Mesendoderm (in vitro differentiated cells): ENCODE results near the gene SHANK1.

Source experiments
- DNase-seq: peaks from one replicate; pipeline ENCODE4 v3.0.0; 2013
- H2AK5ac ChIP-seq: 2 replicates; pipeline ENCODE4 v1.6.1; 2013; ENCODE audit warnings: low read length, inconsistent platforms
- H2BK120ac ChIP-seq: 2 replicates; pipeline ENCODE4 v1.6.1; 2013; ENCODE audit warnings: low read depth, mild to moderate bottlenecking, low read length, moderate library complexity, mixed read lengths
- H2BK15ac ChIP-seq: replicated peaks from 2 replicates; pipeline ENCODE4 v1.6.1; 2013; ENCODE audit warnings: low read depth, mild to moderate bottlenecking, moderate library complexity
- H2BK5ac ChIP-seq: 2 replicates; pipeline ENCODE4 v1.6.1; 2013; ENCODE audit warnings: low read length, inconsistent platforms
- H3K18ac ChIP-seq: 2 replicates; pipeline ENCODE4 v1.6.1; 2013; ENCODE audit warnings: mild to moderate bottlenecking, low read length, mixed read lengths
- H3K23ac ChIP-seq: one replicate; pipeline ENCODE4 v1.6.1; 2013; ENCODE audit warnings: low read length
- H3K27ac ChIP-seq: 2 replicates; pipeline ENCODE4 v1.5.1; 2013; ENCODE audit warnings: low read depth, mild to moderate bottlenecking, inconsistent platforms, low read length, moderate library complexity
- H3K27me3 ChIP-seq: 2 replicates; pipeline ENCODE4 v1.6.1; 2013; ENCODE audit warnings: low read length, control low read depth, mild to moderate bottlenecking, inconsistent platforms; ENCODE audit not compliant: insufficient read depth, poor library complexity
- H3K36me3 ChIP-seq: 2 replicates; pipeline ENCODE4 v1.6.1; 2013; ENCODE audit warnings: low read length, inconsistent platforms; ENCODE audit not compliant: control insufficient read depth, insufficient read depth
- H3K4ac ChIP-seq: one replicate; pipeline ENCODE4 v1.6.1; 2013; ENCODE audit warnings: low read depth, mild to moderate bottlenecking, low read length, moderate library complexity
- H3K4me1 ChIP-seq: 2 replicates; pipeline ENCODE4 v1.6.1; 2013; ENCODE audit warnings: low read depth, low read length, inconsistent platforms; ENCODE audit not compliant: control insufficient read depth
- H3K4me2 ChIP-seq: 2 replicates; pipeline ENCODE4 v1.6.1; 2013; ENCODE audit warnings: low read length
- H3K4me3 ChIP-seq: 2 replicates; pipeline ENCODE4 v1.5.1; 2013; ENCODE audit warnings: mild to moderate bottlenecking, low read length
- H3K56ac ChIP-seq: one replicate; pipeline ENCODE4 v1.6.1; 2013; ENCODE audit warnings: low read length
- H3K79me1 ChIP-seq: 2 replicates; pipeline ENCODE4 v1.6.1; 2013; ENCODE audit warnings: low read length, inconsistent platforms
- H3K79me2 ChIP-seq: 2 replicates; pipeline ENCODE4 v1.6.1; 2013; ENCODE audit warnings: mild to moderate bottlenecking, low read length; ENCODE audit not compliant: control insufficient read depth, insufficient read depth
- H3K9ac ChIP-seq: 2 replicates; pipeline ENCODE4 v1.6.1; 2013; ENCODE audit warnings: low read length, inconsistent platforms
- H4K5ac ChIP-seq: one replicate; pipeline ENCODE4 v1.6.1; 2013; ENCODE audit warnings: low read length
- H4K8ac ChIP-seq: one replicate; pipeline ENCODE4 v1.6.1; 2013; ENCODE audit warnings: low read depth, mild to moderate bottlenecking, control low read depth, low read length, moderate library complexity
- WGBS: extraction: QIAGEN DNeasy Blood & Tissue Kit; methylation state at CpG from one replicate; pipeline ENCODE4 v1.1.7; 2013; ENCODE audit warnings: low lambda C conversion rate, missing lambda C conversion rate; ENCODE audit not compliant: insufficient coverage; ENCODE audit errors: extremely low coverage; 5-methylcytosine and 5-hydroxymethylcytosine counted together

The SHANK1 gene

GRCh38 chr19:50713556-50714236, 5.9 kb downstream of the SHANK1 start:
- no peaks in the 10 kb centered on the region for H3K27me3 ChIP-seq

GRCh38 chr19:50712833-50713232, 6.8 kb downstream of the SHANK1 start:
- H2BK5ac ChIP-seq, result no peak overlapping the region
- H3K4ac ChIP-seq, result no peak overlapping the region
- H2AK5ac ChIP-seq, result no peak overlapping the region
- H4K8ac ChIP-seq, result no peak overlapping the region
- H3K79me1 ChIP-seq, result no peaks in the 10 kb centered on the region
- no peak overlapping the region for H3K4me2 ChIP-seq
- H3K23ac ChIP-seq, result no peak overlapping the region
- no CpG with 5 or more reads among the region's 6 CpGs for WGBS
- no peaks in the 10 kb centered on the region for H3K4me1 ChIP-seq
- H3K79me2 ChIP-seq, result no peaks in the 10 kb centered on the region
- H3K27ac ChIP-seq, result no peak overlapping the region
- H2BK120ac ChIP-seq, result no peak overlapping the region
- H2BK15ac ChIP-seq, result no peak overlapping the region
- no peak overlapping the region for H3K18ac ChIP-seq
- no peak overlapping the region for H4K5ac ChIP-seq
- no peak overlapping the region for H3K9ac ChIP-seq
- H3K27me3 ChIP-seq, result no peaks in the 10 kb centered on the region
- H3K36me3 ChIP-seq, result no peaks in the 10 kb centered on the region
- no peak for DNase-seq
- no peak overlapping the region for H3K56ac ChIP-seq
- no peak overlapping the region for H3K4me3 ChIP-seq

More at GRCh38 chr19:50713556-50714236, 5.9 kb downstream of the SHANK1 start:
- H3K4me1 ChIP-seq, result no peaks in the 10 kb centered on the region
- H3K79me2 ChIP-seq, result no peaks in the 10 kb centered on the region
- no peak for DNase-seq
- H4K8ac ChIP-seq, result no peak overlapping the region
- no peak overlapping the region for H3K4ac ChIP-seq
- H4K5ac ChIP-seq, result no peak overlapping the region
- no peak overlapping the region for H3K23ac ChIP-seq
- no peak overlapping the region for H3K27ac ChIP-seq
- H3K79me1 ChIP-seq, result no peaks in the 10 kb centered on the region
- H2BK5ac ChIP-seq, result no peak overlapping the region
- H3K9ac ChIP-seq, result no peak overlapping the region
- no peak overlapping the region for H3K4me2 ChIP-seq
- H2AK5ac ChIP-seq, result no peak overlapping the region
- H3K4me3 ChIP-seq, result no peak overlapping the region
- H2BK15ac ChIP-seq, result no peak overlapping the region
- no peaks in the 10 kb centered on the region for H3K36me3 ChIP-seq
- H3K56ac ChIP-seq, result no peak overlapping the region
- no peak overlapping the region for H2BK120ac ChIP-seq
- no CpG with 5 or more reads among the region's 22 CpGs for WGBS
- no peak overlapping the region for H3K18ac ChIP-seq

GRCh38 chr19:50711805-50712204, 7.8 kb downstream of the SHANK1 start:
- no peak for DNase-seq
- no peak overlapping the region for H3K4me3 ChIP-seq
- H3K27me3 ChIP-seq, result no peaks in the 10 kb centered on the region
- no peak overlapping the region for H2BK5ac ChIP-seq
- H3K36me3 ChIP-seq, result no peaks in the 10 kb centered on the region
- H3K4me1 ChIP-seq, result no peaks in the 10 kb centered on the region
- H3K79me1 ChIP-seq, result no peaks in the 10 kb centered on the region
- no peak overlapping the region for H2BK120ac ChIP-seq
- H3K56ac ChIP-seq, result no peak overlapping the region
- H2AK5ac ChIP-seq, result no peak overlapping the region
- H3K18ac ChIP-seq, result no peak overlapping the region
- no peak overlapping the region for H3K4me2 ChIP-seq
- H4K5ac ChIP-seq, result no peak overlapping the region
- WGBS, result no CpG with 5 or more reads among the region's 9 CpGs
- H3K79me2 ChIP-seq, result no peaks in the 10 kb centered on the region
- no peak overlapping the region for H3K4ac ChIP-seq
- no peak overlapping the region for H3K9ac ChIP-seq
- no peak overlapping the region for H2BK15ac ChIP-seq
- H3K27ac ChIP-seq, result no peak overlapping the region
- H4K8ac ChIP-seq, result no peak overlapping the region
- H3K23ac ChIP-seq, result no peak overlapping the region

- Histone ChIP-seq H3K4ac (no peak overlapping the region), H2BK120ac (no peak overlapping the region), H2BK15ac (no peak overlapping the region), H2AK5ac (no peak overlapping the region), H3K56ac (no peak overlapping the region), H3K23ac (no peak overlapping the region), H3K27me3 (no peaks in the 10 kb centered on the region), H4K5ac (no peak overlapping the region), H2BK5ac (no peak overlapping the region), H3K36me3 (no peaks in the 10 kb centered on the region), H3K79me1 (no peaks in the 10 kb centered on the region), H3K4me3 (no peak overlapping the region), H3K4me2 (no peak overlapping the region), H3K9ac (no peak overlapping the region), H4K8ac (no peak overlapping the region), H3K18ac (no peak overlapping the region), H3K4me1 (no peaks in the 10 kb centered on the region), H3K27ac (no peak overlapping the region), H3K79me2 (no peaks in the 10 kb centered on the region)
- no peak for DNase-seq
- no CpG with 5 or more reads among the region's 11 CpGs for WGBS
These were observed 8.4 kb downstream of the SHANK1 start for GRCh38 chr19:50711196-50711595.

GRCh38 chr19:50710612-50711011, 9.0 kb downstream of the SHANK1 start:
- no peak overlapping the region for H3K9ac ChIP-seq
- no peak overlapping the region for H2AK5ac ChIP-seq
- no peak overlapping the region for H3K18ac ChIP-seq
- H3K27me3 ChIP-seq, result no peaks in the 10 kb centered on the region
- no peaks in the 10 kb centered on the region for H3K4me1 ChIP-seq
- H3K79me2 ChIP-seq, result no peaks in the 10 kb centered on the region
- no peak overlapping the region for H3K4ac ChIP-seq
- no peak overlapping the region for H3K4me2 ChIP-seq
- WGBS, result no CpG with 5 or more reads among the region's 5 CpGs
- H2BK15ac ChIP-seq, result no peak overlapping the region
- no peak overlapping the region for H3K56ac ChIP-seq
- H3K23ac ChIP-seq, result no peak overlapping the region
- no peak overlapping the region for H4K5ac ChIP-seq
- H3K27ac ChIP-seq, result no peak overlapping the region
- no peak overlapping the region for H3K4me3 ChIP-seq
- H2BK5ac ChIP-seq, result no peak overlapping the region
- H3K79me1 ChIP-seq, result no peaks in the 10 kb centered on the region
- H2BK120ac ChIP-seq, result no peak overlapping the region
- no peak for DNase-seq
- no peak overlapping the region for H4K8ac ChIP-seq
- no peaks in the 10 kb centered on the region for H3K36me3 ChIP-seq

GRCh38 chr19:50710094-50710493, 9.5 kb downstream of the SHANK1 start:
- no peak overlapping the region for H3K4ac ChIP-seq
- no peak overlapping the region for H4K8ac ChIP-seq
- no peaks in the 10 kb centered on the region for H3K79me2 ChIP-seq
- H3K4me2 ChIP-seq, result no peak overlapping the region
- no CpG with 5 or more reads among the region's 10 CpGs for WGBS
- H3K79me1 ChIP-seq, result no peaks in the 10 kb centered on the region
- H2BK15ac ChIP-seq, result no peak overlapping the region
- no peak overlapping the region for H2BK5ac ChIP-seq
- H3K18ac ChIP-seq, result no peak overlapping the region
- H2BK120ac ChIP-seq, result no peak overlapping the region
- H3K56ac ChIP-seq, result no peak overlapping the region
- H3K27me3 ChIP-seq, result no peaks in the 10 kb centered on the region
- no peak for DNase-seq
- no peak overlapping the region for H3K27ac ChIP-seq
- no peaks in the 10 kb centered on the region for H3K4me1 ChIP-seq
- no peak overlapping the region for H3K9ac ChIP-seq
- no peak overlapping the region for H3K4me3 ChIP-seq
- H2AK5ac ChIP-seq, result no peak overlapping the region
- no peak overlapping the region for H4K5ac ChIP-seq
- no peak overlapping the region for H3K23ac ChIP-seq
- H3K36me3 ChIP-seq, result no peaks in the 10 kb centered on the region
